ENCODE measurements around the gene PPARGC1A. TPM values are rescaled to one million over a fixed set of nuclear protein-coding genes. Genes with fewer than 3 reads are reported as not detected.

The PPARGC1A gene
- total and polyA plus RNA-seq, 10 of the 15 experiments (the other 5 are each of a cell fraction or from before 2014, with no cell fraction given) = 0.01 to 0.05 (median 0.04) TPM; not detected in 7

- TF ChIP-seq GABPA (IDR thresholded peaks at IDR 0.05; ENCODE audit: low read depth) = no peak
- TF ChIP-seq E4F1 (IDR thresholded peaks at IDR 0.05; ENCODE audit: borderline replicate concordance, partially characterized antibody) = no peak
- no peak for TF ChIP-seq SMC3 (IDR thresholded peaks at IDR 0.05; ENCODE audit: borderline replicate concordance, low read length)
- TF ChIP-seq KAT2A (conservative IDR thresholded peaks at IDR 0.05; ENCODE audit: control insufficient read depth, low read depth, low read length) = no peak
- no peak for TF ChIP-seq ZZZ3 (IDR thresholded peaks at IDR 0.05; ENCODE audit: control insufficient read depth, insufficient read length, low read depth)
- no peak for TF ChIP-seq ASH2L (IDR thresholded peaks at IDR 0.05; ENCODE audit: borderline replicate concordance, low read depth)
These were observed 33.2 kb downstream of the PPARGC1A start (continued) for GRCh38 chr4:23856630-23857029.

GRCh38 chr4:23855912-23856605, 33.8 kb downstream of the PPARGC1A start:
- Histone ChIP-seq H3K9me3 (replicated peaks; ENCODE audit: control insufficient read depth, insufficient read depth, low read length) (no peaks in the 10 kb centered on the region), H3K79me2 (ENCODE audit: control insufficient read depth, insufficient read depth, low read length) (no peaks in the 10 kb centered on the region), H3K4me3 (no peak overlapping the region), H3K27ac (ENCODE audit: control insufficient read depth, insufficient read depth) (no peak overlapping the region), H3K4me2 (ENCODE audit: control insufficient read depth, insufficient read depth) (no peak overlapping the region), H3K9ac (ENCODE audit: control insufficient read depth, insufficient read depth, low read length) (no peak overlapping the region), H3K4me1 (ENCODE audit: control insufficient read depth, insufficient read depth, low read length) (no peaks in the 10 kb centered on the region), H3K36me3 (ENCODE audit: control insufficient read depth in 2 of 2, insufficient read depth in 2 of 2, low read length in 1 of 2) (no peaks in the 10 kb centered on the region), H4K20me1 (ENCODE audit: control insufficient read depth, insufficient read depth) (no peaks in the 10 kb centered on the region), H2AFZ (ENCODE audit: control insufficient read depth, low read depth, low read length) (no peak overlapping the region), H3K27me3 (replicated peaks in 1 of 2; ENCODE audit: control insufficient read depth in 2 of 2, insufficient read depth in 2 of 2, low read length in 1 of 2) (no peaks in the 10 kb centered on the region)
- BruUV-seq (replicated peaks) = no TSS peak
- ChIA-PET SMC1A (ENCODE audit: uncharacterized antibody, unreplicated experiment) (no interaction called here), CTCF (interaction anchor here (1.3 kb wide), 1 partner anchor 10 kb away, joined by 3 read pairs; no protein-coding TSS in a partner anchor), RAD21 (ENCODE audit: unreplicated experiment) (no interaction called here), POLR2A (no interaction called here)
- in situ Hi-C loops (cut with MboI) = no loop called here
- DNase-seq (ENCODE audit: low read depth, low spot score) (no peak), FAIRE-seq (no peak), ATAC-seq (no peak)
- intact Hi-C loops (cut with micrococcal nuclease; ENCODE audit: unreplicated experiment) = no loop called here
- TF ChIP-seq IKZF2 (IDR thresholded peaks at IDR 0.05) (no peak), SMAD1 (IDR thresholded peaks at IDR 0.05; ENCODE audit: low read depth, partially characterized antibody) (no peak), ASH2L (IDR thresholded peaks at IDR 0.05; ENCODE audit: borderline replicate concordance, low read depth) (no peak), E2F4 (IDR thresholded peaks at IDR 0.05; ENCODE audit: low read depth, low read length) (no peak), MEF2B (IDR thresholded peaks at IDR 0.05; ENCODE audit: partially characterized antibody, poor library complexity, severe bottlenecking) (no peak), ZZZ3 (IDR thresholded peaks at IDR 0.05; ENCODE audit: control insufficient read depth, insufficient read length, low read depth) (no peak), RB1 (IDR thresholded peaks at IDR 0.05; ENCODE audit: borderline replicate concordance) (no peak), CBX3 (IDR thresholded peaks at IDR 0.05; ENCODE audit: borderline replicate concordance, low read depth) (no peak)
- TF ChIP-seq, protein P1, sequence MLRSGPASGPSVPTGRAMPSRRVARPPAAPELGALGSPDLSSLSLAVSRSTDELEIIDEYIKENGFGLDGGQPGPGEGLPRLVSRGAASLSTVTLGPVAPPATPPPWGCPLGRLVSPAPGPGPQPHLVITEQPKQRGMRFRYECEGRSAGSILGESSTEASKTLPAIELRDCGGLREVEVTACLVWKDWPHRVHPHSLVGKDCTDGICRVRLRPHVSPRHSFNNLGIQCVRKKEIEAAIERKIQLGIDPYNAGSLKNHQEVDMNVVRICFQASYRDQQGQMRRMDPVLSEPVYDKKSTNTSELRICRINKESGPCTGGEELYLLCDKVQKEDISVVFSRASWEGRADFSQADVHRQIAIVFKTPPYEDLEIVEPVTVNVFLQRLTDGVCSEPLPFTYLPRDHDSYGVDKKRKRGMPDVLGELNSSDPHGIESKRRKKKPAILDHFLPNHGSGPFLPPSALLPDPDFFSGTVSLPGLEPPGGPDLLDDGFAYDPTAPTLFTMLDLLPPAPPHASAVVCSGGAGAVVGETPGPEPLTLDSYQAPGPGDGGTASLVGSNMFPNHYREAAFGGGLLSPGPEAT (IDR thresholded peaks at IDR 0.05; ENCODE audit: low read depth) = no peak
- TF ChIP-seq, protein P2, sequence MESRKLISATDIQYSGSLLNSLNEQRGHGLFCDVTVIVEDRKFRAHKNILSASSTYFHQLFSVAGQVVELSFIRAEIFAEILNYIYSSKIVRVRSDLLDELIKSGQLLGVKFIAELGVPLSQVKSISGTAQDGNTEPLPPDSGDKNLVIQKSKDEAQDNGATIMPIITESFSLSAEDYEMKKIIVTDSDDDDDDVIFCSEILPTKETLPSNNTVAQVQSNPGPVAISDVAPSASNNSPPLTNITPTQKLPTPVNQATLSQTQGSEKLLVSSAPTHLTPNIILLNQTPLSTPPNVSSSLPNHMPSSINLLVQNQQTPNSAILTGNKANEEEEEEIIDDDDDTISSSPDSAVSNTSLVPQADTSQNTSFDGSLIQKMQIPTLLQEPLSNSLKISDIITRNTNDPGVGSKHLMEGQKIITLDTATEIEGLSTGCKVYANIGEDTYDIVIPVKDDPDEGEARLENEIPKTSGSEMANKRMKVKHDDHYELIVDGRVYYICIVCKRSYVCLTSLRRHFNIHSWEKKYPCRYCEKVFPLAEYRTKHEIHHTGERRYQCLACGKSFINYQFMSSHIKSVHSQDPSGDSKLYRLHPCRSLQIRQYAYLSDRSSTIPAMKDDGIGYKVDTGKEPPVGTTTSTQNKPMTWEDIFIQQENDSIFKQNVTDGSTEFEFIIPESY (IDR thresholded peaks at IDR 0.05) = no peak
- 5% methylated on average over 5 of the region's 5 CpGs for WGBS (ENCODE audit: insufficient coverage, insufficient replicate concordance, low lambda C conversion rate, missing lambda C conversion rate)
